ENCODE measurements around the gene SNCG. TPM values are rescaled to one million over a fixed set of nuclear protein-coding genes. Genes with fewer than 3 reads are reported as not detected.

The SNCG gene
- total and polyA plus RNA-seq, 2 of the 8 experiments (the other 6 are each of a cell fraction or from before 2014, with no cell fraction given), result 4.4 to 12.2 TPM

DNA sequence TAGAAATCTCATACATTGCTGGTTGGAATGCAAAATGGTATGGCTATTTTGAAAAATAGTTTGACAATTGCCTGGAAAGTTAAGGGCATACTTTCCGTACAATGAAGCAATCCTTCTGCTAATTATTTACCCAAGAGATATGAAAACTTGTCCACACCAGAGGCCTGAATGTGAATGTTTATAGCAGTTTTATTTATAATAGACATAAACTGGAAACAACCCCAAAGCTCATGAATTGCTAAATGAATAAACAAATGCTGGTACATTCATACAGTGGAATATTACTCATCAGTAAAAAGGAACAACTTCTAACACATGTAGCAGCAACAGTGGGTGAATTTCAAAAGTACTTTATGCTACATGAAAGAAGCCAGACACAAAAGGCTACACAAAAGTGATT is 43.7 kb upstream of the SNCG start (continued):
- TF ChIP-seq RNF2 (IDR thresholded peaks at IDR 0.05; ENCODE audit: borderline replicate concordance, low read depth, low read length, missing control alignments, poor library complexity, severe bottlenecking) (no peak), RAD21 (IDR thresholded peaks at IDR 0.05 in 1 of 2, conservative IDR thresholded peaks at IDR 0.05 in 1 of 2; ENCODE audit: low read depth in 2 of 2, low read length in 2 of 2) (no peak), SRF (IDR thresholded peaks at IDR 0.05; ENCODE audit: low read depth, low read length) (no peak), KDM5A (IDR thresholded peaks at IDR 0.05; ENCODE audit: low read length) (no peak), JUND (IDR thresholded peaks at IDR 0.05; ENCODE audit: low read length) (no peak)

Data from H1 (cell line).